Keratinocyte (primary cell): Measurements from ENCODE around the gene AEN.

Source experiments
- EZH2 ChIP-seq: IDR thresholded peaks from one replicate; pipeline ENCODE4 v1.6.1; 2012; ENCODE audit warnings: inconsistent platforms, mild to moderate bottlenecking, low read length, moderate library complexity
- TF ChIP-seq, protein P1 (sequence below), 3 experiments: IDR thresholded peaks in 1 of 3; conservative IDR thresholded peaks in 1 of 3; optimal IDR thresholded peaks in 1 of 3; 2 replicates in 2 of 3; 3 replicates in 1 of 3; pipeline versions ENCODE3 to v1.5.1; 2011; ENCODE audit warnings: low read length in 3 of 3, mild to moderate bottlenecking in 3 of 3, moderate library complexity in 2 of 3, control low read depth in 1 of 3, inconsistent platforms in 1 of 3; ENCODE audit not compliant: insufficient read depth in 2 of 3; ENCODE audit errors: extremely low read depth in 1 of 3

DNA sequence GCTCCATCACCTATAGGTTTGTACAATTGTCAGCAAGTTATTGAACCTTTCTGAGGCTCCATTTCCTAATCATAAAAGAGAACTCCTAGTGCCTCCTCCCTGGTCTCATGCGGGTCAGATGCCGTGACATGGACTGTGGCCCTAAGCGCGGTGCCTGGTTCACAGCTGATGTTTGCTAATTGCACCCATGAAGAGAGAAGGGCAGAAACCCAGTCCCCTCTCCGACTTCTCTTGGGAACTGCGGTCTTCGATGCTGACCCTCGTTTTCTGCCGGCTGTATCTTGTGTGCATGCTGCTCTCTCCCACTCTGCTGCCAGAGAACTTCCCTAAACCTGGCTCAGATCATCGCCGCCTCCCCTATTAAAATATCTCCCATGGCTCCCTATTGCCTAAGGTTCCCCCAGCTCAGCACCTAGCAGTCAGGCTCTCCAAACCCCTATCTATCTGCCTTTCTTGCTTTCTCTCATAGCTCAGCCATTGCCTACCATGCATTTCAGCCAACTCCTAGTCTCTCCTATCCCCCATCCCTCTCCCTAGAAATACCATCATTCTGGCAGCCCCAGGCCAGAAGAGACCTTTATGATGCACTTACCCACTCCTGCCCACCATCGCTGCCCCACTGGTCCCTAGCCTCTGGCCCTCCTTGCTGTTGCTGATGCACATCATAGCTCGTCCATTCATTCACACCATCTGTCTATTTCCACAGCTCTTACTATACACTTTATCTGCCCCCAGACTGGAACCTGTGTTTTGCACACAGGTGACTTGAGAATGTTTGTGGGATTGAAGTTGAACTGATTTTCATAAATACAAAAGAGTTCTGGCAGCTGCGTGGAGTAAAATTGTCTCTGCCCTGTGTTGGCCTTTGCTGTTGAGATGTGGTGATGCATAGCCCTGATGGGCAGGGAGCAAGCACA, 24.3 kb downstream of the AEN start:
- TF ChIP-seq, protein P1, sequence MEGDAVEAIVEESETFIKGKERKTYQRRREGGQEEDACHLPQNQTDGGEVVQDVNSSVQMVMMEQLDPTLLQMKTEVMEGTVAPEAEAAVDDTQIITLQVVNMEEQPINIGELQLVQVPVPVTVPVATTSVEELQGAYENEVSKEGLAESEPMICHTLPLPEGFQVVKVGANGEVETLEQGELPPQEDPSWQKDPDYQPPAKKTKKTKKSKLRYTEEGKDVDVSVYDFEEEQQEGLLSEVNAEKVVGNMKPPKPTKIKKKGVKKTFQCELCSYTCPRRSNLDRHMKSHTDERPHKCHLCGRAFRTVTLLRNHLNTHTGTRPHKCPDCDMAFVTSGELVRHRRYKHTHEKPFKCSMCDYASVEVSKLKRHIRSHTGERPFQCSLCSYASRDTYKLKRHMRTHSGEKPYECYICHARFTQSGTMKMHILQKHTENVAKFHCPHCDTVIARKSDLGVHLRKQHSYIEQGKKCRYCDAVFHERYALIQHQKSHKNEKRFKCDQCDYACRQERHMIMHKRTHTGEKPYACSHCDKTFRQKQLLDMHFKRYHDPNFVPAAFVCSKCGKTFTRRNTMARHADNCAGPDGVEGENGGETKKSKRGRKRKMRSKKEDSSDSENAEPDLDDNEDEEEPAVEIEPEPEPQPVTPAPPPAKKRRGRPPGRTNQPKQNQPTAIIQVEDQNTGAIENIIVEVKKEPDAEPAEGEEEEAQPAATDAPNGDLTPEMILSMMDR (optimal IDR thresholded peaks at IDR 0.05 in 1 of 3, IDR thresholded peaks at IDR 0.05 in 1 of 3, conservative IDR thresholded peaks at IDR 0.05 in 1 of 3; ENCODE audit: extremely low read depth in 1 of 3, insufficient read depth in 2 of 3, low read length in 3 of 3): no peak
- no peak for TF ChIP-seq EZH2
